HL-60 (cell line): ENCODE data around the gene IRF4.

Source experiments
- GABPA ChIP-seq: IDR thresholded peaks from 2 replicates; pipeline ENCODE4 v1.6.1; 2012; ENCODE audit warnings: low read depth
- POLR2AphosphoS5 ChIP-seq: IDR thresholded peaks from 2 replicates; pipeline ENCODE4 v1.6.1; 2012; ENCODE audit warnings: low read depth
- SPI1 ChIP-seq: IDR thresholded peaks from 2 replicates; pipeline ENCODE4 v1.6.1; 2012; ENCODE audit warnings: low read depth, mild to moderate bottlenecking, borderline replicate concordance
- TF ChIP-seq, protein P1 (sequence below): IDR thresholded peaks from one replicate; pipeline ENCODE4 v1.5.1; 2011; ENCODE audit warnings: low read length, control low read depth, inconsistent platforms; ENCODE audit not compliant: insufficient read depth
- TF ChIP-seq, protein P2 (sequence below): IDR thresholded peaks from 2 replicates; pipeline ENCODE4 v1.6.1; 2012; ENCODE audit warnings: low read depth; ENCODE audit not compliant: insufficient replicate concordance

DNA sequence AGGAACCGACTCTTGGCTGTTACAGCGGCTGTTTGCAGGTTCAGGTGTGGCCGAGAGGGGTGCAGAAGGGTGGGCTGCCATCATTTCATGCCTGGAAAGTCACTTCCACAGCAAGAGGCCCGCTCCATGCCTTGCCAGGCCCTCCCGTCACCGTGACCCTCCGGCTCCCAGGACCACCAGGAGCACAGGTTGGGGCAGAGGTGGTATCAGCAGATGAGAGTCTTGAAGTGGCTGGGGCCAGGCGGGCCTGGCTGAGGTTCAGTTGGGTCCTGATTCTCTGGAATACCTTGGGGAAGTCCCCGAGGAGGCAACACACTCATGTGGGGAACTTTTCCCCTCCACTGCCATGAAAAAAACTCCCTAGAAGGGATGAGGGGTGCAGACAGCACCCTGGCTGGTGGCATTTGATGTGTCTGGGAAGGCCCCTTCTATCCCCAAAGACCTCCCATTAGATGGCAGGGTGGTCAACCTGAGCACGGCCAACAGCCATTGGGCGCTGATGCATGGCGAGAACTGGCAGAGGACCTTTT lies 34.2 kb upstream of the IRF4 start:
- TF ChIP-seq GABPA (no peak), POLR2AphosphoS5 (no peak), SPI1 (no peak)
- TF ChIP-seq, protein P1, sequence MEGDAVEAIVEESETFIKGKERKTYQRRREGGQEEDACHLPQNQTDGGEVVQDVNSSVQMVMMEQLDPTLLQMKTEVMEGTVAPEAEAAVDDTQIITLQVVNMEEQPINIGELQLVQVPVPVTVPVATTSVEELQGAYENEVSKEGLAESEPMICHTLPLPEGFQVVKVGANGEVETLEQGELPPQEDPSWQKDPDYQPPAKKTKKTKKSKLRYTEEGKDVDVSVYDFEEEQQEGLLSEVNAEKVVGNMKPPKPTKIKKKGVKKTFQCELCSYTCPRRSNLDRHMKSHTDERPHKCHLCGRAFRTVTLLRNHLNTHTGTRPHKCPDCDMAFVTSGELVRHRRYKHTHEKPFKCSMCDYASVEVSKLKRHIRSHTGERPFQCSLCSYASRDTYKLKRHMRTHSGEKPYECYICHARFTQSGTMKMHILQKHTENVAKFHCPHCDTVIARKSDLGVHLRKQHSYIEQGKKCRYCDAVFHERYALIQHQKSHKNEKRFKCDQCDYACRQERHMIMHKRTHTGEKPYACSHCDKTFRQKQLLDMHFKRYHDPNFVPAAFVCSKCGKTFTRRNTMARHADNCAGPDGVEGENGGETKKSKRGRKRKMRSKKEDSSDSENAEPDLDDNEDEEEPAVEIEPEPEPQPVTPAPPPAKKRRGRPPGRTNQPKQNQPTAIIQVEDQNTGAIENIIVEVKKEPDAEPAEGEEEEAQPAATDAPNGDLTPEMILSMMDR: no peak
- TF ChIP-seq, protein P2, sequence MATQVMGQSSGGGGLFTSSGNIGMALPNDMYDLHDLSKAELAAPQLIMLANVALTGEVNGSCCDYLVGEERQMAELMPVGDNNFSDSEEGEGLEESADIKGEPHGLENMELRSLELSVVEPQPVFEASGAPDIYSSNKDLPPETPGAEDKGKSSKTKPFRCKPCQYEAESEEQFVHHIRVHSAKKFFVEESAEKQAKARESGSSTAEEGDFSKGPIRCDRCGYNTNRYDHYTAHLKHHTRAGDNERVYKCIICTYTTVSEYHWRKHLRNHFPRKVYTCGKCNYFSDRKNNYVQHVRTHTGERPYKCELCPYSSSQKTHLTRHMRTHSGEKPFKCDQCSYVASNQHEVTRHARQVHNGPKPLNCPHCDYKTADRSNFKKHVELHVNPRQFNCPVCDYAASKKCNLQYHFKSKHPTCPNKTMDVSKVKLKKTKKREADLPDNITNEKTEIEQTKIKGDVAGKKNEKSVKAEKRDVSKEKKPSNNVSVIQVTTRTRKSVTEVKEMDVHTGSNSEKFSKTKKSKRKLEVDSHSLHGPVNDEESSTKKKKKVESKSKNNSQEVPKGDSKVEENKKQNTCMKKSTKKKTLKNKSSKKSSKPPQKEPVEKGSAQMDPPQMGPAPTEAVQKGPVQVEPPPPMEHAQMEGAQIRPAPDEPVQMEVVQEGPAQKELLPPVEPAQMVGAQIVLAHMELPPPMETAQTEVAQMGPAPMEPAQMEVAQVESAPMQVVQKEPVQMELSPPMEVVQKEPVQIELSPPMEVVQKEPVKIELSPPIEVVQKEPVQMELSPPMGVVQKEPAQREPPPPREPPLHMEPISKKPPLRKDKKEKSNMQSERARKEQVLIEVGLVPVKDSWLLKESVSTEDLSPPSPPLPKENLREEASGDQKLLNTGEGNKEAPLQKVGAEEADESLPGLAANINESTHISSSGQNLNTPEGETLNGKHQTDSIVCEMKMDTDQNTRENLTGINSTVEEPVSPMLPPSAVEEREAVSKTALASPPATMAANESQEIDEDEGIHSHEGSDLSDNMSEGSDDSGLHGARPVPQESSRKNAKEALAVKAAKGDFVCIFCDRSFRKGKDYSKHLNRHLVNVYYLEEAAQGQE: no peak
